ENCODE results near the gene NKPD1.

Gene NKPD1

GRCh38 chr19:45168767-45169351, 8.1 kb upstream of the NKPD1 start:
- DNase-seq (ENCODE audit: low read depth, low spot score), result no peak
- TF ChIP-seq CTCF (IDR thresholded peaks at IDR 0.05; ENCODE audit: low read depth, low read length), result no peak
- in situ Hi-C loops (cut with HindIII; ENCODE audit: low sequenced_read_pairs), result no loop called here
- H3K4me3 ChIP-seq (ENCODE audit: low read depth, low read length), result no peak overlapping the region

GRCh38 chr19:45166723-45167252, 6.0 kb upstream of the NKPD1 start:
- no peak for DNase-seq (ENCODE audit: low read depth, low spot score)
- in situ Hi-C loops (cut with HindIII; ENCODE audit: low sequenced_read_pairs), result no loop called here
- TF ChIP-seq CTCF (IDR thresholded peaks at IDR 0.05; ENCODE audit: low read depth, low read length), result no peak
- no peak overlapping the region for H3K4me3 ChIP-seq (ENCODE audit: low read depth, low read length)

GRCh38 chr19:45164577-45165335, 4.0 kb upstream of the NKPD1 start:
- TF ChIP-seq CTCF (IDR thresholded peaks at IDR 0.05; ENCODE audit: low read depth, low read length), result no peak
- DNase-seq (ENCODE audit: low read depth, low spot score), result peak; percentile 45
- in situ Hi-C loops (cut with HindIII; ENCODE audit: low sequenced_read_pairs), result no loop called here
- no peak overlapping the region for H3K4me3 ChIP-seq (ENCODE audit: low read depth, low read length)

GRCh38 chr19:45163751-45164460, 3.1 kb upstream of the NKPD1 start:
- H3K4me3 ChIP-seq (ENCODE audit: low read depth, low read length), result no peak overlapping the region
- DNase-seq (ENCODE audit: low read depth, low spot score), result no peak
- in situ Hi-C loops (cut with HindIII; ENCODE audit: low sequenced_read_pairs), result no loop called here
- no peak for TF ChIP-seq CTCF (IDR thresholded peaks at IDR 0.05; ENCODE audit: low read depth, low read length)

- in situ Hi-C loops (cut with HindIII; ENCODE audit: low sequenced_read_pairs), result no loop called here
- DNase-seq (ENCODE audit: low read depth, low spot score), result no peak
- TF ChIP-seq CTCF (IDR thresholded peaks at IDR 0.05; ENCODE audit: low read depth, low read length), result no peak
- no peak overlapping the region for H3K4me3 ChIP-seq (ENCODE audit: low read depth, low read length)
These were observed 2.4 kb upstream of the NKPD1 start for GRCh38 chr19:45163156-45163555.

GRCh38 chr19:45162608-45163143, 1.9 kb upstream of the NKPD1 start:
- TF ChIP-seq CTCF (IDR thresholded peaks at IDR 0.05; ENCODE audit: low read depth, low read length), result no peak
- in situ Hi-C loops (cut with HindIII; ENCODE audit: low sequenced_read_pairs), result no loop called here
- DNase-seq (ENCODE audit: low read depth, low spot score), result no peak
- no peak overlapping the region for H3K4me3 ChIP-seq (ENCODE audit: low read depth, low read length)
